HL-60 (cell line): ENCODE measurements around the gene SLC39A6.

ENCODE experiments used
- DNase-seq, 2 experiments: peaks; one replicate each; pipeline ENCODE4 v3.0.0-alpha.2; 2010 to 2020; ENCODE audit warnings: low read depth in 1 of 2, low spot score in 1 of 2
- H3K27ac ChIP-seq: fragments of 250-450 bp; sonication (Bioruptor Pico); replicated peaks from 2 replicates; pipeline ENCODE4 v1.5.1; 2020; ENCODE audit warnings: mild to moderate bottlenecking, moderate library complexity
- H3K27me3 ChIP-seq: fragments of 250-450 bp; sonication (Bioruptor Pico); 2 replicates; pipeline ENCODE4 v1.5.1; 2021; ENCODE audit warnings: mild to moderate bottlenecking, moderate library complexity; ENCODE audit not compliant: insufficient read depth, poor library complexity, severe bottlenecking
- H3K4me3 ChIP-seq: replicated peaks from 2 replicates; pipeline ENCODE4 v1.5.1; 2011; ENCODE audit warnings: mild to moderate bottlenecking, control low read depth, low read length; ENCODE audit not compliant: insufficient read depth
- GABPA ChIP-seq: IDR thresholded peaks from 2 replicates; pipeline ENCODE4 v1.6.1; 2012; ENCODE audit warnings: low read depth
- POLR2AphosphoS5 ChIP-seq: IDR thresholded peaks from 2 replicates; pipeline ENCODE4 v1.6.1; 2012; ENCODE audit warnings: low read depth
- SPI1 ChIP-seq: IDR thresholded peaks from 2 replicates; pipeline ENCODE4 v1.6.1; 2012; ENCODE audit warnings: low read depth, mild to moderate bottlenecking, borderline replicate concordance
- TF ChIP-seq, protein P1 (sequence below): IDR thresholded peaks from one replicate; pipeline ENCODE4 v1.5.1; 2011; ENCODE audit warnings: low read length, control low read depth, inconsistent platforms; ENCODE audit not compliant: insufficient read depth
- TF ChIP-seq, protein P2 (sequence below): IDR thresholded peaks from 2 replicates; pipeline ENCODE4 v1.6.1; 2012; ENCODE audit warnings: low read depth; ENCODE audit not compliant: insufficient replicate concordance

The SLC39A6 gene

DNA sequence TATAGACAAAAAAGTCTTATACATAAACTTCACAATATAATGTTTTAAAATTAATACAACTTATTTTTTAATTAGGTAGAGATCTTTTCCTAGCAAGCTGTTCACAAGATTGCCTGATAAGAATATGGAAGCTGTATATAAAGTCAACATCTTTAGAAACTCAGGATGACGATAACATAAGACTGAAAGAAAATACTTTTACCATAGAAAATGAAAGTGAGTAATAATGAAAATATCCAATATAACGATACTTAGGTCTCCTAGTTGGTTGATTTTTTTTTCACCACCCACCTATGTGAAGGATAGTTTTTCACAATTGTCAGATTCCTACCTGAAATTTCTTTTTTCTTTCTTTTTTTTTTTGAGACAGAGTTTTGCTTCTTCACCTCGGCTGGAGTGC is 13.6 kb upstream of the SLC39A6 start:
- TF ChIP-seq POLR2AphosphoS5: no peak
- Histone ChIP-seq H3K27me3 (no peaks in the 10 kb centered on the region), H3K27ac (no peak overlapping the region), H3K4me3 (no peak overlapping the region)
- DNase-seq: no peak

DNA sequence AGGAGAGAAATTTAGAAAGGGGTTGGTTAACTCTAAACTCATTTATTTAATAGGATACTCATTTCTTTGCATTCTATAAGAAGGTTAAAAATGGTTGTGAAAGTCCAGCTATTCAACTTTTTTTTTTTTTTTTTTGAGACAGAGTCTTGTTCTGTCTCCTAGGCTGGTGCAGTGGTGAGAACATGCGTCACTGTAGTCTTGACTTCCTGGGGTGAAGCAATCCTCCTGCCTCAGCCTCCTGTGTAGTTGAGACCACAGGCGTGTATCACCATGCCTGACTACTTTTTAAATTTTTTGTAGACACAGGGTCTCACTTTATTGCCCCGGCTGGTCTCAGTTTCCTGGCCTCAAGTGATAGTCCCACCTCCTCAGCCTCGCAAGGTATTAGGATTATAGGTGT is 12.4 kb upstream of the SLC39A6 start:
- TF ChIP-seq GABPA: no peak
- no peak for TF ChIP-seq POLR2AphosphoS5
- TF ChIP-seq, protein P1, sequence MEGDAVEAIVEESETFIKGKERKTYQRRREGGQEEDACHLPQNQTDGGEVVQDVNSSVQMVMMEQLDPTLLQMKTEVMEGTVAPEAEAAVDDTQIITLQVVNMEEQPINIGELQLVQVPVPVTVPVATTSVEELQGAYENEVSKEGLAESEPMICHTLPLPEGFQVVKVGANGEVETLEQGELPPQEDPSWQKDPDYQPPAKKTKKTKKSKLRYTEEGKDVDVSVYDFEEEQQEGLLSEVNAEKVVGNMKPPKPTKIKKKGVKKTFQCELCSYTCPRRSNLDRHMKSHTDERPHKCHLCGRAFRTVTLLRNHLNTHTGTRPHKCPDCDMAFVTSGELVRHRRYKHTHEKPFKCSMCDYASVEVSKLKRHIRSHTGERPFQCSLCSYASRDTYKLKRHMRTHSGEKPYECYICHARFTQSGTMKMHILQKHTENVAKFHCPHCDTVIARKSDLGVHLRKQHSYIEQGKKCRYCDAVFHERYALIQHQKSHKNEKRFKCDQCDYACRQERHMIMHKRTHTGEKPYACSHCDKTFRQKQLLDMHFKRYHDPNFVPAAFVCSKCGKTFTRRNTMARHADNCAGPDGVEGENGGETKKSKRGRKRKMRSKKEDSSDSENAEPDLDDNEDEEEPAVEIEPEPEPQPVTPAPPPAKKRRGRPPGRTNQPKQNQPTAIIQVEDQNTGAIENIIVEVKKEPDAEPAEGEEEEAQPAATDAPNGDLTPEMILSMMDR: no peak
- TF ChIP-seq, protein P2, sequence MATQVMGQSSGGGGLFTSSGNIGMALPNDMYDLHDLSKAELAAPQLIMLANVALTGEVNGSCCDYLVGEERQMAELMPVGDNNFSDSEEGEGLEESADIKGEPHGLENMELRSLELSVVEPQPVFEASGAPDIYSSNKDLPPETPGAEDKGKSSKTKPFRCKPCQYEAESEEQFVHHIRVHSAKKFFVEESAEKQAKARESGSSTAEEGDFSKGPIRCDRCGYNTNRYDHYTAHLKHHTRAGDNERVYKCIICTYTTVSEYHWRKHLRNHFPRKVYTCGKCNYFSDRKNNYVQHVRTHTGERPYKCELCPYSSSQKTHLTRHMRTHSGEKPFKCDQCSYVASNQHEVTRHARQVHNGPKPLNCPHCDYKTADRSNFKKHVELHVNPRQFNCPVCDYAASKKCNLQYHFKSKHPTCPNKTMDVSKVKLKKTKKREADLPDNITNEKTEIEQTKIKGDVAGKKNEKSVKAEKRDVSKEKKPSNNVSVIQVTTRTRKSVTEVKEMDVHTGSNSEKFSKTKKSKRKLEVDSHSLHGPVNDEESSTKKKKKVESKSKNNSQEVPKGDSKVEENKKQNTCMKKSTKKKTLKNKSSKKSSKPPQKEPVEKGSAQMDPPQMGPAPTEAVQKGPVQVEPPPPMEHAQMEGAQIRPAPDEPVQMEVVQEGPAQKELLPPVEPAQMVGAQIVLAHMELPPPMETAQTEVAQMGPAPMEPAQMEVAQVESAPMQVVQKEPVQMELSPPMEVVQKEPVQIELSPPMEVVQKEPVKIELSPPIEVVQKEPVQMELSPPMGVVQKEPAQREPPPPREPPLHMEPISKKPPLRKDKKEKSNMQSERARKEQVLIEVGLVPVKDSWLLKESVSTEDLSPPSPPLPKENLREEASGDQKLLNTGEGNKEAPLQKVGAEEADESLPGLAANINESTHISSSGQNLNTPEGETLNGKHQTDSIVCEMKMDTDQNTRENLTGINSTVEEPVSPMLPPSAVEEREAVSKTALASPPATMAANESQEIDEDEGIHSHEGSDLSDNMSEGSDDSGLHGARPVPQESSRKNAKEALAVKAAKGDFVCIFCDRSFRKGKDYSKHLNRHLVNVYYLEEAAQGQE: no peak
- no peak for TF ChIP-seq SPI1
- Histone ChIP-seq H3K27me3 (no peaks in the 10 kb centered on the region), H3K4me3 (no peak overlapping the region), H3K27ac (no peak overlapping the region)
- DNase-seq: no peak

DNA sequence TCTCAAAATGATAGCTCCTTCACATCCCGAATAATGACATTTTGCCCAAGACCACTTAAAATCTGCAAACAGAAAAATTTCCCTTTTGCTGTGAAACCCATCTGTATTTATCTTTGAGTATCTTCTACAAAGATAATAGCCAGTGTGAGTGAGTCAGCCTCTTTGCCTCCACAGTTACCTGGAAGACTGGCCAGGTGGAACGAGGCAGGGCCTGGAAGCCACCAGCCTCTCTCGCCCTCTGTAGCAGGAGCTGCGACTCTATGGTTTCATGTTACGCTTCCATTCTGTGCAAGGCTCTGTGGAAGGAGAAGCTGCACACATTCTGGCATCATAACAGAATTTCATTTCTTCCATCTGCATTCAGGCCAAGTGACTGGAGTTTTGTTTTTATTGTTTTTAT is 10.1 kb upstream of the SLC39A6 start:
- no peaks in the 10 kb centered on the region for H3K27me3 ChIP-seq
- H3K4me3 ChIP-seq: no peak overlapping the region
- TF ChIP-seq, protein P2: no peak
- TF ChIP-seq, protein P1: no peak
- no peak for TF ChIP-seq GABPA
- no peak for DNase-seq
- no peak overlapping the region for H3K27ac ChIP-seq

DNA sequence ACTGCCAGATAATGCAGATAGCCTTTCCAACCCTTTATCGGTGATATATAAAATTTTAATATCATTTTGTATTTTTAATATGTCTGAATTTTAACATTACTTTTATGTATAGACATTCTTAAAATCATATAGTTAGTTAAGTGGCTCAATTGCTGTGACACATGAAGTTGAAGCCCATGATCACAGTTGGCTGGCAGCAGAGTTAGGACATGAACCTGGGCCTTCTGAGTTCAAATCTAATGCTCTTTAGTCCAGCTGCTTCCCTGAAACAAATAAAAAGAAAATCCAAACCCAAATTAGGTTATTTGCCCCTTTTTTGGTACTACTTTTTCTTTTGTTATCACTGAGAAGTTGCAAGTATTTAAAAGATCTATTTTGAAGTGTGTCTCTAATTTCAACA is 6.1 kb upstream of the SLC39A6 start:
- no peak overlapping the region for H3K4me3 ChIP-seq
- DNase-seq: no peak

More for the DNA sequence above, 6.1 kb upstream of the SLC39A6 start:
- TF ChIP-seq SPI1: no peak
- TF ChIP-seq, protein P1: no peak
- no peak for TF ChIP-seq GABPA
- TF ChIP-seq, protein P2: no peak
- no peak for TF ChIP-seq POLR2AphosphoS5
- Histone ChIP-seq H3K27me3 (no peaks in the 10 kb centered on the region), H3K27ac (no peak overlapping the region)
